C4-2B (cell line): ENCODE data around the gene CAMTA2.

Source experiments
- H3K27ac ChIP-seq: fragments of 450-650 bp; 2 replicates; pipeline ENCODE4 v1.5.1; 2017
- CTCF ChIP-seq: fragments of 450-650 bp; conservative IDR thresholded peaks from 2 replicates; pipeline ENCODE4 v1.5.1; 2017; ENCODE audit warnings: mild to moderate bottlenecking
- ZFX ChIP-seq: fragments of 450-650 bp; IDR thresholded peaks from 2 replicates; pipeline ENCODE4 v1.6.1; 2017

Gene CAMTA2

GRCh38 chr17:4982305-4982704 lies 5.2 kb downstream of the CAMTA2 start:
- H3K27ac ChIP-seq = no peak overlapping the region
- no peak for TF ChIP-seq ZFX
- TF ChIP-seq CTCF = no peak

GRCh38 chr17:4980644-4981216 lies 6.7 kb downstream of the CAMTA2 start:
- H3K27ac ChIP-seq = no peak overlapping the region
- TF ChIP-seq CTCF = peak; percentile 83
- TF ChIP-seq ZFX = no peak

- TF ChIP-seq CTCF (no peak), ZFX (no peak)
- H3K27ac ChIP-seq = no peak overlapping the region
Observed at GRCh38 chr17:4978726-4979125, 8.7 kb downstream of the CAMTA2 start.

GRCh38 chr17:4974115-4974670 lies 13.3 kb downstream of the CAMTA2 start:
- no peak for TF ChIP-seq ZFX
- no peak for TF ChIP-seq CTCF
- no peak overlapping the region for H3K27ac ChIP-seq

- TF ChIP-seq CTCF = no peak
- TF ChIP-seq ZFX = no peak
- H3K27ac ChIP-seq = no peak overlapping the region
Observed at GRCh38 chr17:4973256-4974114, 14.0 kb downstream of the CAMTA2 start.

- H3K27ac ChIP-seq = no peak overlapping the region
- TF ChIP-seq CTCF (no peak), ZFX (no peak)
Observed at GRCh38 chr17:4972752-4973151, 14.7 kb downstream of the CAMTA2 start.

- H3K27ac ChIP-seq = no peak overlapping the region
- TF ChIP-seq ZFX = no peak
- TF ChIP-seq CTCF = no peak
Observed at GRCh38 chr17:4972322-4972721, 15.2 kb downstream of the CAMTA2 start.
